SK-N-MC (cell line): ENCODE data around the gene ANKFN1.

Source experiments
- EZH2 ChIP-seq: fragments of 200-600 bp; sonication (generic); IDR thresholded peaks from one replicate; pipeline ENCODE4 v1.6.1; 2017; ENCODE audit warnings: antibody characterized with exemption
- FOXP2 ChIP-seq: optimal IDR thresholded peaks from 2 replicates; pipeline ENCODE3; 2011; ENCODE audit warnings: mild to moderate bottlenecking, moderate library complexity; ENCODE audit not compliant: insufficient read depth; ENCODE audit errors: extremely low read length, control extremely low read depth
- POLR2AphosphoS5 ChIP-seq: IDR thresholded peaks from 2 replicates; pipeline ENCODE4 v1.6.1; 2012; ENCODE audit warnings: mild to moderate bottlenecking, low read depth, low read length, borderline replicate concordance

- TF ChIP-seq EZH2 (no peak), POLR2AphosphoS5 (no peak), FOXP2 (no peak)
Observed at GRCh38 chr17:56407086-56407485, 253.8 kb downstream of the ANKFN1 start.
